ENCODE results near the gene CADPS2.

Gene CADPS2

GRCh38 chr7:122706836-122707235, 179.4 kb downstream of the CADPS2 start:
- no peak for DNase-seq (ENCODE audit: low read depth)
- no peak overlapping the region for H3K4me3 ChIP-seq (ENCODE audit: low read depth, low read length)
- no peak for TF ChIP-seq CTCF (IDR thresholded peaks at IDR 0.05; ENCODE audit: control insufficient read depth, extremely low read depth, insufficient read depth)

GRCh38 chr7:122702872-122703510, 183.3 kb downstream of the CADPS2 start, which contains the start of gene RNF148:
RNF148 (minus strand) TSS chr7:122702922; CDS start chr7:122702750, 172 bp downstream.
- DNase-seq (ENCODE audit: low read depth), result no peak
- TF ChIP-seq CTCF (IDR thresholded peaks at IDR 0.05; ENCODE audit: control insufficient read depth, extremely low read depth, insufficient read depth), result no peak
- no peak within 1 kb of the TSS for H3K4me3 ChIP-seq (ENCODE audit: low read depth, low read length)

GRCh38 chr7:122699017-122699416, 187.2 kb downstream of the CADPS2 start, which contains the start of gene RNF133:
RNF133 (minus strand) TSS chr7:122699117; CDS start chr7:122698918, 199 bp downstream.
- H3K4me3 ChIP-seq (ENCODE audit: low read depth, low read length), result no peak within 1 kb of the TSS
- no peak for TF ChIP-seq CTCF (IDR thresholded peaks at IDR 0.05; ENCODE audit: control insufficient read depth, extremely low read depth, insufficient read depth)
- DNase-seq (ENCODE audit: low read depth), result no peak

GRCh38 chr7:122695816-122696215, 190.4 kb downstream of the CADPS2 start:
- H3K4me3 ChIP-seq (ENCODE audit: low read depth, low read length), result no peak overlapping the region
- TF ChIP-seq CTCF (IDR thresholded peaks at IDR 0.05; ENCODE audit: control insufficient read depth, extremely low read depth, insufficient read depth), result no peak
- DNase-seq (ENCODE audit: low read depth), result no peak

GRCh38 chr7:122694697-122695096, 191.6 kb downstream of the CADPS2 start:
- H3K4me3 ChIP-seq (ENCODE audit: low read depth, low read length), result no peak overlapping the region
- DNase-seq (ENCODE audit: low read depth), result no peak
- TF ChIP-seq CTCF (IDR thresholded peaks at IDR 0.05; ENCODE audit: control insufficient read depth, extremely low read depth, insufficient read depth), result no peak

GRCh38 chr7:122692769-122693309, 193.4 kb downstream of the CADPS2 start:
- DNase-seq (ENCODE audit: low read depth), result no peak
- H3K4me3 ChIP-seq (ENCODE audit: low read depth, low read length), result no peak overlapping the region
- no peak for TF ChIP-seq CTCF (IDR thresholded peaks at IDR 0.05; ENCODE audit: control insufficient read depth, extremely low read depth, insufficient read depth)

All from LNCaP clone FGC (cell line).